Bronchial epithelial cell (primary cell): ENCODE data around the gene STK39. TPM values are rescaled to one million over a fixed set of nuclear protein-coding genes. Genes with fewer than 3 reads are reported as not detected.

Source experiments
- DNase-seq: peaks from one replicate; pipeline ENCODE4 v3.0.0-alpha.2; 2010; ENCODE audit warnings: low read depth
- FAIRE-seq: peaks from 2 replicates; lab custom pipeline; 2011; peaks lifted over from hg19 to GRCh38; lab: Jason Lieb, UNC
- H3K27me3 ChIP-seq: 2 replicates; pipeline ENCODE4 v1.5.1; 2011; ENCODE audit warnings: low read length; ENCODE audit not compliant: control insufficient read depth, insufficient read depth
- H3K36me3 ChIP-seq: 2 replicates; pipeline ENCODE4 v1.5.1; 2011; ENCODE audit warnings: low read length; ENCODE audit not compliant: control insufficient read depth, insufficient read depth
- H3K4me3 ChIP-seq: 2 replicates; pipeline ENCODE4 v1.5.1; 2011; ENCODE audit warnings: mild to moderate bottlenecking, low read depth, low read length, control low read depth
- total RNA-seq: library from RNA; depleted of rRNA; stranded (reverse); fragments of >200 nt; gene quantifications from 2 replicates; pipeline ENCODE4 v1.2.1, GENCODE V29; 2014
- TF ChIP-seq, protein P1 (sequence below): IDR thresholded peaks from 2 replicates; pipeline ENCODE4 v1.5.1; 2011; ENCODE audit warnings: mild to moderate bottlenecking, moderate library complexity, low read length, control low read depth, inconsistent platforms; ENCODE audit not compliant: insufficient read depth, severe bottlenecking

Gene STK39
- total RNA-seq, 1 donor from 2014 or later = 20.3 TPM

DNA sequence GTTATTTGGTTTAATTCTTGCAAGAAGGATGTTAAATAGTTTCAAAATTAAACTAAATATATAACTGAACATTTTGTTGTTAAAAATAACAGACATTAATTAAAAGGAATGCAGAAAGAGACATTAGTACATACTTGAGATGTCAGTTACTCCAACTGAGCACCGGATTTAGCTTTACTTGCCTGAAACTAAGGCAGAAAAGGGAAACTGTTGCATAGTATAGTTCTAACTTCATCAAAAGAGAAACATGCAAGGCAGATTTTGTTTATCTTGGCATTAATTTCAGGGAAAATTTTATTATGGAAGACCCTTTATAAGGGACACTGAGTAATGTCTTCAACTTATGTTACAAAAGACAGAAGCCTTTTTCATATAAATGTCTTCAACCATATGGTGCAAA lies 218.3 kb downstream of the STK39 start:
- TF ChIP-seq, protein P1, sequence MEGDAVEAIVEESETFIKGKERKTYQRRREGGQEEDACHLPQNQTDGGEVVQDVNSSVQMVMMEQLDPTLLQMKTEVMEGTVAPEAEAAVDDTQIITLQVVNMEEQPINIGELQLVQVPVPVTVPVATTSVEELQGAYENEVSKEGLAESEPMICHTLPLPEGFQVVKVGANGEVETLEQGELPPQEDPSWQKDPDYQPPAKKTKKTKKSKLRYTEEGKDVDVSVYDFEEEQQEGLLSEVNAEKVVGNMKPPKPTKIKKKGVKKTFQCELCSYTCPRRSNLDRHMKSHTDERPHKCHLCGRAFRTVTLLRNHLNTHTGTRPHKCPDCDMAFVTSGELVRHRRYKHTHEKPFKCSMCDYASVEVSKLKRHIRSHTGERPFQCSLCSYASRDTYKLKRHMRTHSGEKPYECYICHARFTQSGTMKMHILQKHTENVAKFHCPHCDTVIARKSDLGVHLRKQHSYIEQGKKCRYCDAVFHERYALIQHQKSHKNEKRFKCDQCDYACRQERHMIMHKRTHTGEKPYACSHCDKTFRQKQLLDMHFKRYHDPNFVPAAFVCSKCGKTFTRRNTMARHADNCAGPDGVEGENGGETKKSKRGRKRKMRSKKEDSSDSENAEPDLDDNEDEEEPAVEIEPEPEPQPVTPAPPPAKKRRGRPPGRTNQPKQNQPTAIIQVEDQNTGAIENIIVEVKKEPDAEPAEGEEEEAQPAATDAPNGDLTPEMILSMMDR = no peak
- no peaks in the 10 kb centered on the region for H3K36me3 ChIP-seq
- no peak for FAIRE-seq
- DNase-seq = no peak
- H3K27me3 ChIP-seq = no peaks in the 10 kb centered on the region
- H3K4me3 ChIP-seq = no peak overlapping the region

DNA sequence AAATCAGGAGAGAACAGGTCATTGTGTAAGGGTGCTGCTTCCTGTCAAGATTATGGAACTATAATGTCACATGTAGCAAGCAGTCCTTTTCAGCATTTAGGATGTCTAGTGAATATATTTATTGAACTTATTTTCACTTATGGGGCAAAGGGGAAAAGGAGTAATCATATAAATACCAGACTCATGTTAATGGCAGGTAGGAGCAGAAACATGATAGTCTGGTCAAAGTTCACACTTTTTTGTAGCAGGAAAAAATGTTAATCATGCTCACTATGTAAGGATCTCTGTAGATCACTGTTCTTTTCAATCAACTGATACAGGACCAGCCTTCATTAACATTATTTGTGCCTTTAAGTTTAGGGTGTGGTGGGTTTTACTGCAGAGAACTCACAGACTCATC lies 219.0 kb downstream of the STK39 start:
- Histone ChIP-seq H3K27me3 (no peaks in the 10 kb centered on the region), H3K36me3 (no peaks in the 10 kb centered on the region), H3K4me3 (no peak overlapping the region)
- TF ChIP-seq, protein P1 = no peak
- no peak for DNase-seq
- FAIRE-seq = no peak

DNA sequence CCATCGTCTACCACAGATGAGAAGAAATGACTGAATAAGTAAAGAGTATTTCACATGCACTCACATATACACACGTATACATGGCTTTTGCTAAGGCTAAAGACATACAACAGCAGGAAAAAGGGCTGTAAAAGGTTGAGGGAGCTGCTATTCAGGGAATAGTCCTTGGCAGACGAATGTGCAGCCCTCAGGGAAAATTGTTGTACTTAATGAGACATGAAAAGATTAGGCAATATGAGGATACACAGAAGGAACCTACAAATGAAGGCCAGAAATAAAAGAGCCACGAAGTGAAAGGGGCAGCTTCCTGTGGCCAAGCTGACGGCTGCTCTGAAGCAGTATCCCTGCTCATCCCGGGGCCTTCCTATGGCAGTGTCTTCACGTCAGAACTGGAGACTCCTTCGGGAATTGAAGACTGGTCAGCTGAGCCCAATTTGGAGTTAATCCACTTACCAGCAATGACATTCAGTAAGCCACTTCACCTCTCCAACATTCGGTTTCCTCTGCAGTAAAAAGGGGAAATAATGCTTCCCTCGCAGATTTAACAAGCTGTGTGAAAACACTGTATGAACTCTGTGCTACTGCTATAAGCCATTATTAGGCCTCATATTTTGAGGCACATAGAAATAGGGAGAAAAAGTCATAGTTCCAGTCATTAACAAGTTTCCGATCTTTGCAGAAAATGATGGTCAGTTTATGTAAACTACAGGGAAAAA lies 221.8 kb downstream of the STK39 start:
- no peaks in the 10 kb centered on the region for H3K27me3 ChIP-seq
- H3K36me3 ChIP-seq = no peaks in the 10 kb centered on the region
- TF ChIP-seq, protein P1 = no peak
- H3K4me3 ChIP-seq = no peak overlapping the region
- no peak for FAIRE-seq
- peak; percentile 16 for DNase-seq

DNA sequence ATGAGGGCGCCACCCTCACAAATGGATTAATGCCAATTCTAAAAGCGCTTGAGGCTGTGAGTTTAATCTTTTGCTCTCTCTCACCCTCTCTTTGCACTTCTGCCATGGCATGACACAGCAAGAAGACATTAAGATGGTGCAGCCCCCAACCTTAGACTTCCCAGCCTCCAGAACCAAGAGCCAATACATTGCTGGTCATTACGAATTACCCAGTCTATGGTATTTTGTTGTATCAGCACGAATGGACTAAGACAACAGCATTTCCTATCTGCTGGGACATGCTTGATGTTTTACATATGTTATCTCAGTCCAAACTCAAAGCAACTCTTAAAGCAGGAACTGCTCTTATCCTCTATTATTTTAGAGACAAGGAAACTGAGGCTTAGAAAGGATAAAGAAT lies 222.9 kb downstream of the STK39 start:
- TF ChIP-seq, protein P1 = no peak
- Histone ChIP-seq H3K36me3 (no peaks in the 10 kb centered on the region), H3K4me3 (no peak overlapping the region), H3K27me3 (no peaks in the 10 kb centered on the region)
- FAIRE-seq (peak; percentile 32), DNase-seq (no peak)

DNA sequence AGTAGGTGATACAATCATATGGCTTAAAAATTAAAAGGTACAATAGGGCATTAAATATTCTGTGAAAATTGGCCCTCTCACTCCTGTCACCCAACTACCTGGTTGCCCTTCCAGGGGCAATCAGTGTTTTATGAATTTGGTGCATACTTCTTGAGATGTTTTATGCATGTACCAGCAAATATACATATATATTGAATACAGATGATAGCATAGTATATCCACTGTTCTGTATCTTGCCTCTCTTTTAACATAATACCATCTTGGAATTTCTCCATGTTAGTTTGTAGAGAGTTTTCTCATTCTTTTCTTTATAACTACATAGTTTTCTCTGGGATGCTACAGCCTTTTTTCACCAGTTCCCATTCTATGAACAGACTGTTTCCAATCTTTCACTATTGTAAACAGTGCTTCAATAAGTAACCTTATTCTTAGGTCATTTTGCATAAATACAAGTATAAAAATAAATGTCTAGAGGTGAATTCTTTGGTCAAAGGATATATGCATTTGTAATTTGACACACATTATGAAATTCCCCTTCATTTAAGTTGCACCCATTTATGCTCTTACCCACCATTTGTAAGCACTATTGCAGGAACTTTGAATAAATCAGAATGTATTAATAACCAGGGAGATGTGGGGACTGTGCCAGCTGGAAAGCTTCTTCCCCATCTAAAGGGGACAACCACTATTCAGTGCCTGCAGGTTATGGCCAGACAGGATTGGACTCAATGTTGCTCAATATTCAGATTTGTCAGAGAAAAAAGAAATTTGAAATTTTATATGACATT lies 225.4 kb downstream of the STK39 start:
- Histone ChIP-seq H3K27me3 (no peaks in the 10 kb centered on the region), H3K4me3 (no peak overlapping the region), H3K36me3 (no peaks in the 10 kb centered on the region)
- no peak for DNase-seq
- no peak for FAIRE-seq
- TF ChIP-seq, protein P1 = no peak
